IPS DF 6.9 (cell line): ENCODE results near the gene TICRR.
"Not testable (repeated sequence)": the region's sequence is repeated elsewhere in the genome, so short reads cannot be mapped to it uniquely, and the experiment has no call there.

ENCODE experiments used
- DNase-seq: peaks from one replicate; pipeline ENCODE4 v3.0.0-alpha.2; 2013; ENCODE audit warnings: low read depth, low spot score
- H3K27ac ChIP-seq: one replicate; pipeline ENCODE4 v1.5.1; 2013; ENCODE audit warnings: low read length, control low read depth
- H3K27me3 ChIP-seq: 2 replicates; pipeline ENCODE4 v1.6.1; 2013; ENCODE audit warnings: mild to moderate bottlenecking, low read length; ENCODE audit not compliant: control insufficient read depth, insufficient read depth
- H3K36me3 ChIP-seq: 2 replicates; pipeline ENCODE4 v1.6.1; 2013; ENCODE audit warnings: low read length; ENCODE audit not compliant: control insufficient read depth, insufficient read depth
- H3K4me1 ChIP-seq: 2 replicates; pipeline ENCODE4 v1.6.1; 2013; ENCODE audit warnings: low read length; ENCODE audit not compliant: control insufficient read depth, insufficient read depth
- H3K4me3 ChIP-seq: 2 replicates; pipeline ENCODE4 v1.5.1; 2013; ENCODE audit warnings: mild to moderate bottlenecking, low read length
- H3K9me3 ChIP-seq: 2 replicates; pipeline ENCODE4 v1.6.1; 2013; ENCODE audit warnings: low read length, inconsistent platforms; ENCODE audit not compliant: control insufficient read depth, insufficient read depth
- WGBS: extraction: QIAGEN DNeasy Blood & Tissue Kit; methylation state at CpG from one replicate; pipeline ENCODE4 v1.1.7; 2013; ENCODE audit warnings: mixed read lengths, missing lambda C conversion rate; ENCODE audit not compliant: insufficient read length, insufficient coverage; 5-methylcytosine and 5-hydroxymethylcytosine counted together

The TICRR gene

DNA sequence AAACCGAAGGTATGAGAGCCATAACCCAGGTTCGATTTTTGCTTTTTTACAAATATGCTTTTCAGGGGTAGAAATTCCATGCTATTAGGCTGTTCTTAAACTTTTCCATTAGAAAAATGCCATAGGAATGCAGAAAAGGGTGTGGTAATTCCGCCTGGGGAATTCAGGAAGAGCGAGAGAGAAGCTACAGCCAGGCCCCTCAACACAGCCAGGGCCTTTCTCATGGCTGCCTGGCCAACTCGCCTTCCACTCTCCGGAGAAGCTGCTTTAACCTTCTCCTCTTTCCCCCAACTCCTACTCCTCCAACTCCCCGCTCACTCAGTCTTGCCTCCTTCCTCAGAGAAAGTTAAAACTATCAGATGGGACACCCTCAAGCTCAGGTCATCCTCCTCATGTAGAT, 9.1 kb upstream of the TICRR start:
- Histone ChIP-seq H3K9me3 (no peaks in the 10 kb centered on the region), H3K4me3 (no peak overlapping the region), H3K4me1 (0 out of 2 replicates have a peak, but pooled peaks cover 1% of the 10 kb centered on the region), H3K27me3 (no peaks in the 10 kb centered on the region), H3K27ac (no peak overlapping the region), H3K36me3 (no peaks in the 10 kb centered on the region)
- no CpG with 5 or more reads among the region's 7 CpGs for WGBS
- no peak for DNase-seq

DNA sequence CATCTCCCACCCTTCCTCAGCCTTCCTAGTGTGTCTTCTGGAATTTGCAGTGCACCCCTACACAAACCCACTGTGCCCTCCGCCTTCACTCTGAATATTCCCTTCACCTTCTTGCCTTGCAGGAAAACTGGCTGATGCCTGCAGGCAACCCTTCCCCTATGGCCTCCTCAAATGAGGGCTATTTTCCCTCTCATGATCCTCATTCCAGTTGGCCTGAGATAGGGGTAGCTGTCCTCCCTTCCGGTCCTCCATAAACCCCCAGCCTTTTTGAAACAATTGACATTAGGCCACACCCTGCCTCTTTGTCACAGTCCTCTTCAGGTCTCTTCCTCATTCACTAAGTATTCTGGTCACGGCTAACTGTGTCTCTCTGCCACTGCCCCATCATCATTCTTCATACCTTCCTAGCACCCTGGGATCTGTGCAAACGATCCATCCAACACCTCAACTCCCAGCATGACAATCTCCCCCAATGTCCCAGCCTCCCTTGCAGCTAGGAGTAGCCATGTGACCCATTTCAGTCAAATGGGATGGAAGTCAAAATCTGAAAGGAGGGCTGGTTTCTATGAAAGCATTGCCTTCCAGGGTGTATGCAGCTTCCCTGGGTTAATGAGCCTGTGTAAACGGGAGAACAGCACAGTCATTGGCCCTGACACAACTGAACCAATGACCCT, 8.5 kb upstream of the TICRR start:
- WGBS: no CpG with 5 or more reads among the region's 5 CpGs
- no peak overlapping the region for H3K4me3 ChIP-seq

DNA sequence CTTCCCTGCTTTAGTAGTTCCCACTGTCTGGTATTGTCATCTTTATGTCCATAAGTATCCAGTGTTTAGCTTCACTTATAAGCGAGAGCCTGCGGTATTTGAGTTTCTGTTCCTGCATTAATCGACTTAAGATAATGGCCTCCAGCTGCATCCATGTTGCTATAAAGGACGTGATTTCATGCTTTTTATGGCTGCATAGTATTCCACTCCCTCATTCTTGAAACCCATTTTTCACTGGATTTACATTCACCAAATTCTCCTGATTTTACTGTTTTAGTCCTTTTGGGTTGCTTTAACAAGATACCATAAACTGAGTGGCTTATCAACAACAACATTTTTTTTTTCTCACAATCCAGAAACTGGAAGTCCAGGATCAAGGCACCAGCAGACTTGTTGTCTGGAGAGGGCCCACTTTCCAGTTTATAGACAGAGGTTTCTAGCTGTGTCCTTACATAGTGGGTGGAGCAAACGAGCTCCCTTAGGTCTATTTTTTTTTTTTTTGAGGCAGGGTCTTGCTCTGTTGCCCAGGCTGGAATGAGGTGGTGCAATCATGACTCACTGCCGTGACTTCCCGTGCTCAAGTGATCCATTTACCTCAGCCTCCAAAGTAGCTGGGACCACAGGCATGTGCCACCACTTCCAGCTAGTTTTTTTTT, 6.1 kb upstream of the TICRR start:
- H3K4me3 ChIP-seq: no peak overlapping the region
- no peaks in the 10 kb centered on the region for H3K36me3 ChIP-seq
- H3K27me3 ChIP-seq: no peaks in the 10 kb centered on the region
- 0 out of 2 replicates have a peak, but pooled peaks cover 1% of the 10 kb centered on the region for H3K4me1 ChIP-seq
- H3K9me3 ChIP-seq: no peaks in the 10 kb centered on the region
- no peak overlapping the region for H3K27ac ChIP-seq
- DNase-seq: no peak
- WGBS: no CpG with 5 or more reads among the region's 7 CpGs

More for the DNA sequence above, 8.5 kb upstream of the TICRR start:
- Histone ChIP-seq H3K27me3 (no peaks in the 10 kb centered on the region), H3K9me3 (no peaks in the 10 kb centered on the region), H3K36me3 (no peaks in the 10 kb centered on the region), H3K27ac (no peak overlapping the region), H3K4me1 (0 out of 2 replicates have a peak, but pooled peaks cover 1% of the 10 kb centered on the region)
- DNase-seq: no peak

DNA sequence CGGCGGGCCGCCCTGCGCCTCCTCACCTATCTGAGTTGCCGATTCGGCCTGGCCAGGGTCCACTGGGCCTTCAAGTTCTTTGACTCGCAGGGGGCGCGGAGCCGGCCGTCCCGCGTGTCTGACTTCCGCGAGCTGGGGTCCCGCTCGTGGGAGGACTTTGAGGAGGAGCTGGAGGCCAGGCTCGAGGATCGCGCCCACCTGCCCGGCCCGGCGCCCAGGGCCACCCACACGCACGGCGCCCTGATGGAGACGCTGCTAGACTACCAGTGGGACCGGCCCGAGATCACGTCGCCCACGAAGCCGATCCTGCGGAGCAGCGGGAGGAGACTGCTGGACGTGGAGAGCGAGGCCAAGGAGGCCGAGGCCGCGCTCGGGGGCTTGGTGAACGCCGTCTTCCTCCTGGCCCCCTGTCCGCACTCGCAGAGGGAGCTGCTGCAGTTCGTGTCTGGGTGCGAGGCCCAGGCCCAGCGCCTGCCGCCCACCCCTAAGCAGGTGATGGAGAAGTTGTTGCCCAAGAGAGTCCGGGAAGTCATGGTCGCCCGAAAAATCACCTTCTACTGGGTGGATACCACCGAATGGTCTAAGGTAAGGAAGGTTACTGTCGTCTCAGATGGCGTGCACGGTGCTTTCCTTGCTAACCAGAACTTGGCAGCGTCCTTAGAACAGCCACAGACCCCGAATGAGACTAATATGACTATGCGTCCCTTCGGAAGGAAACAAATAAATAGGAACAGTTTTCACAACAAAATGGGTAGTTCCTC, 567 bp downstream of the TICRR start:
- no peaks in the 10 kb centered on the region for H3K27me3 ChIP-seq
- H3K4me1 ChIP-seq: no peaks in the 10 kb centered on the region
- no CpG with 5 or more reads among the region's 60 CpGs for WGBS
- DNase-seq: no peak
- H3K9me3 ChIP-seq: no peaks in the 10 kb centered on the region
- H3K4me3 ChIP-seq: peak overlapping the region; percentile 60
- no peaks in the 10 kb centered on the region; the same call in 1 of the 2 replicates for H3K36me3 ChIP-seq
- H3K27ac ChIP-seq: no peak overlapping the region

DNA sequence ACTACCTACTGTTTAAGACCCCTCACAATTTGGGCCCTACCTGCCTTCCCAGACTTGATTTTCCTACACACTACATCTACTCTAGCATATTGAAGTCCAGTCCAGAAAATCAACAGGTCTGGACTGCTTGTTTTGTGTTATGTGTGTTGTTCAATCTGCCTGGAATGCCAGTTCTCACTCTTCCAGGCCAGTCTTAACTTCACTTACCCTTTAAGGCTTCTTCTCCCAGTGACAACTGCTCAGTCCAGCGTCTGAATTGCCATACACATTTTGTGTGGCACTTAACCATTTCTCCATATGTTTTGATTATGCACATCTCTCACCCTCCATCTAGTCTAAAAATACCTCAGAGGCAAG, 1.1 kb downstream of the TICRR start:
- H3K4me1 ChIP-seq: no peaks in the 10 kb centered on the region
- H3K9me3 ChIP-seq: no peaks in the 10 kb centered on the region
- peak overlapping the region; percentile 60; the same call in 1 of the 2 replicates for H3K4me3 ChIP-seq
- no peaks in the 10 kb centered on the region for H3K27me3 ChIP-seq
- no CpG with 5 or more reads among the region's 1 CpG for WGBS
- DNase-seq: no peak
- H3K36me3 ChIP-seq: no peaks in the 10 kb centered on the region; the same call in 1 of the 2 replicates
- no peak overlapping the region for H3K27ac ChIP-seq

DNA sequence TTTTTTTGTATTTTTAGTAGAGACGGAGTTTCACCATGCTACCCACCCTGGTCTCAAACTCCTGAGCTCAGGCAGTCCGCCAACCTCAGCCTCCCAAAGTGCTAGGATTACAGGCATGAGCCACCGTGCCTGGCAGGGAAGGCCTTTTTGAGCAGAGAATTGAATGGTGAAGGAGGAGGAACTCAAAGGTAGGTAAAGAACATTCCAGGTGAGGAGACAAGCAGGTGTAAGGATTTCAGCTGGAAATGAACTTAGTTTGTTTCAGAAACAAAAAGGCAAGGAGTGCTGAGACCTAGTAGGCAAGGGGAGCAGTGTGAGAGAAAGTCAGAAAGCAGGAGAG, 2.5 kb downstream of the TICRR start:
- peaks cover 2% of the 10 kb centered on the region; the same call in 1 of the 2 replicates for H3K36me3 ChIP-seq
- H3K27ac ChIP-seq: no peak overlapping the region
- no peaks in the 10 kb centered on the region for H3K9me3 ChIP-seq
- peak overlapping the region; percentile 11; the same call in 1 of the 2 replicates for H3K4me3 ChIP-seq
- no peaks in the 10 kb centered on the region for H3K27me3 ChIP-seq
- WGBS: no CpG with 5 or more reads among the region's 3 CpGs
- no peak for DNase-seq
- H3K4me1 ChIP-seq: no peaks in the 10 kb centered on the region

DNA sequence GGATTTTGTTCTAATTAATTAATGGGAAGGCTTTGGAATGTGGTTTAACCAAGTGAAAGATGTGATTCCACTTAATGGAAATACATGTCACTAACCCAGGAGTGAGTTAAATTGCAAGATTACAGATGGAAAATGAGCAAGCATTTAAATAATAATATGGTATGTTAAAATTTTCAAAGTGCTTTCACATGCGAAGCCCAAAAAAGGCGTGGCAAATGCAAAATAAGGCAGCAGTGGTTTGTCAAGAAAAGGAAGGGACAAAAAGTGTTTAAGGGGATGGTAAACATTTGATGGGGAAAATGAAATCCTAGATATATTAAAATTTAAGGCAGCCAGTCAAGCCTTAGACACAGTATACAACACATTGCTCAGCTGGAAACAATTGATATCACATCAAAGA, 2.9 kb downstream of the TICRR start:
- WGBS: no CpG with 5 or more reads among the region's 2 CpGs
- H3K36me3 ChIP-seq: peaks cover 3% of the 10 kb centered on the region; the same call in 1 of the 2 replicates
- H3K27me3 ChIP-seq: no peaks in the 10 kb centered on the region
- DNase-seq: no peak
- peak overlapping the region; percentile 11; the same call in 1 of the 2 replicates for H3K4me3 ChIP-seq
- no peak overlapping the region for H3K27ac ChIP-seq
- H3K4me1 ChIP-seq: no peaks in the 10 kb centered on the region
- H3K9me3 ChIP-seq: no peaks in the 10 kb centered on the region

DNA sequence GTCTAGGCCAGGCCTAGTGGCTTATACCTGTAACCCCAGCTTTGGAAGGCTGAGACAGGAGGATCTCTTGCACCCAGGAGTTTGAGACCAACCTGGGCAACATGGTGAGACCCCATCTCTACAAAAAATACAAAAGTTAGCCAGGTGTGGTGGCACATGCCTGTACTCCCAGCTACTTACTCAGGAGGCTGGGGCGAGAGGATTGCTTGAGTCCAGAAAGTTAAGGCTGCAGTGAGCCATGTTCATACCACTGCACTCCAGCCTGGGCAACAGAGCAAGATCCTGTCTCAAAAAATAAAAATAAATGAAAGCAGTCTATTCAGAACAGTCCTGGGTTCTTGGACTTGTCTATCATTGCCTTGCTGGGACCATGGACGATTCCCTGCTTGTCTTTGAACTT, 5.5 kb downstream of the TICRR start:
- not testable (repeated sequence) for H3K9me3 ChIP-seq, H3K4me1 ChIP-seq, DNase-seq, H3K4me3 ChIP-seq, H3K27ac ChIP-seq, H3K27me3 ChIP-seq
- H3K36me3 ChIP-seq: peaks cover 11% of the 10 kb centered on the region; the same call in 1 of the 2 replicates
- WGBS: no CpG with 5 or more reads among the region's 2 CpGs

DNA sequence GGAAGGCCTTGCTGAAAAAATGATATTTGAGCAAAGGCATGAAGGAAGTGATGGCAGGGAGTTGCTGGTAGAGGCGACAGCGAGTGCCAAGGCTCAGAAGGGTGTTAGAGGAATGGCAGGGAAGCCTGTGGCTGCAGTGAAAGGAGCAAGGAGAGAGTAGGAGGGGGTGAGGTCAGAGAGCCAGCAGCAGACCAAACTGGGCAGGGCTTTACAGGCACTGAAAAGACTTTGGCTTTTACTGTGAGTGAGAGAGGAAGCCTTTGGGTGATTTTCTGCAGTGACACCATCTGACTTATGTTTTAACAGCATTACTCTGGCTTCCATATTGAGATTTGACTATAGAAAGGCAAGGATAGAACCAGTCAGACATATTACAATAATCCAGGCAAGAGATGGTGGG, 11.4 kb downstream of the TICRR start:
- DNase-seq: no peak
- Histone ChIP-seq H3K36me3 (peaks cover 42% of the 10 kb centered on the region; the same call in 1 of the 2 replicates), H3K4me3 (no peak overlapping the region), H3K27me3 (no peaks in the 10 kb centered on the region), H3K27ac (no peak overlapping the region), H3K4me1 (no peaks in the 10 kb centered on the region), H3K9me3 (no peaks in the 10 kb centered on the region; the same call in 1 of the 2 replicates)
- no CpG with 5 or more reads among the region's 2 CpGs for WGBS

DNA sequence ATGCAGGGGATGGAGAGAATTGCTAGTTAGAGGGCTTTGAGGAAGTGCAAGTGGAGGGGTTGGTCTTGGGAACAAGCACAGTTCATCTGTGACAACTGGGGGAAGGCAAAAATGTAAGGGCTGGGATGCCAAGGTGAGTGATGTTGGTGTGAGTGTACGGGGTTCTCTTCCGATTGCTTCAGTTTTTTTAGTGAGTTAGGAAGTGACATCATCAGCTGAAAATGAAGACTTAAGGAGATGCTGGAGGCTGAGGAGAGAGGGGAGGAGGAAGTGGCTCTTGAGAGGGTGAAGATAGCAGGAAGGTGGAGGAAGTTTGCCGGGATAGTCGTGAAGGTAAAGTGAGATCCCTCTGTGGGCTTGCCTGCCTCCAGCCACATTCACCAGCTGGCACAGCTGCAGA, 12.7 kb downstream of the TICRR start:
- Histone ChIP-seq H3K4me3 (no peak overlapping the region), H3K36me3 (peaks cover 39% of the 10 kb centered on the region; the same call in 1 of the 2 replicates), H3K27me3 (no peaks in the 10 kb centered on the region), H3K9me3 (no peaks in the 10 kb centered on the region; the same call in 1 of the 2 replicates), H3K27ac (no peak overlapping the region), H3K4me1 (no peaks in the 10 kb centered on the region)
- no CpG with 5 or more reads among the region's 4 CpGs for WGBS
- no peak for DNase-seq
